Measurements from ENCODE around the gene BABAM2.

The BABAM2 gene

GRCh38 chr2:28276807-28277206, 386.3 kb downstream of the BABAM2 start:
- H2AFZ ChIP-seq (ENCODE audit: low read depth, low read length, severe bottlenecking) = no peak overlapping the region
- no peak overlapping the region for H3K27ac ChIP-seq (ENCODE audit: low read depth, low read length)
- no peak overlapping the region for H3K4me3 ChIP-seq (ENCODE audit: insufficient read depth, low read length, poor library complexity, severe bottlenecking)
- H3K27me3 ChIP-seq (ENCODE audit: low read length) = no peaks in the 10 kb centered on the region
- no peaks in the 10 kb centered on the region for H4K20me1 ChIP-seq (ENCODE audit: low read depth, low read length)
- no peaks in the 10 kb centered on the region for H3K9me2 ChIP-seq (replicated peaks; ENCODE audit: insufficient read depth, low read length)
- no peak overlapping the region for H3K9ac ChIP-seq (ENCODE audit: low read length)
- TF ChIP-seq CTCF (IDR thresholded peaks at IDR 0.05; ENCODE audit: insufficient read depth, low read length, poor library complexity, severe bottlenecking) (no peak), EZH2phosphoT487 (conservative IDR thresholded peaks at IDR 0.05; ENCODE audit: low read length) (no peak)
- H3K79me2 ChIP-seq (ENCODE audit: insufficient read depth, low read length) = no peaks in the 10 kb centered on the region
- H3F3A ChIP-seq (ENCODE audit: insufficient read depth) = no peaks in the 10 kb centered on the region
- no peaks in the 10 kb centered on the region for H3K36me3 ChIP-seq (ENCODE audit: low read length)
- H3K9me3 ChIP-seq (ENCODE audit: insufficient read depth, low read length) = no peaks in the 10 kb centered on the region
- H3K4me2 ChIP-seq (ENCODE audit: low read depth, low read length, poor library complexity, severe bottlenecking) = no peak overlapping the region

GRCh38 chr2:28277466-28277865, 386.9 kb downstream of the BABAM2 start:
- H3K4me3 ChIP-seq (ENCODE audit: insufficient read depth, low read length, poor library complexity, severe bottlenecking) = no peak overlapping the region
- H3K27me3 ChIP-seq (ENCODE audit: low read length) = no peaks in the 10 kb centered on the region
- H3F3A ChIP-seq (ENCODE audit: insufficient read depth) = no peaks in the 10 kb centered on the region
- no peaks in the 10 kb centered on the region for H3K9me3 ChIP-seq (ENCODE audit: insufficient read depth, low read length)
- no peak overlapping the region for H2AFZ ChIP-seq (ENCODE audit: low read depth, low read length, severe bottlenecking)
- H3K9ac ChIP-seq (ENCODE audit: low read length) = no peak overlapping the region
- TF ChIP-seq CTCF (IDR thresholded peaks at IDR 0.05; ENCODE audit: insufficient read depth, low read length, poor library complexity, severe bottlenecking) = no peak
- no peak for TF ChIP-seq EZH2phosphoT487 (conservative IDR thresholded peaks at IDR 0.05; ENCODE audit: low read length)
- H3K36me3 ChIP-seq (ENCODE audit: low read length) = no peaks in the 10 kb centered on the region
- no peak overlapping the region for H3K27ac ChIP-seq (ENCODE audit: low read depth, low read length)
- no peaks in the 10 kb centered on the region for H3K79me2 ChIP-seq (ENCODE audit: insufficient read depth, low read length)
- no peaks in the 10 kb centered on the region for H3K9me2 ChIP-seq (replicated peaks; ENCODE audit: insufficient read depth, low read length)
- no peaks in the 10 kb centered on the region for H4K20me1 ChIP-seq (ENCODE audit: low read depth, low read length)
- no peak overlapping the region for H3K4me2 ChIP-seq (ENCODE audit: low read depth, low read length, poor library complexity, severe bottlenecking)

GRCh38 chr2:28279371-28279770, 388.8 kb downstream of the BABAM2 start:
- TF ChIP-seq EZH2phosphoT487 (conservative IDR thresholded peaks at IDR 0.05; ENCODE audit: low read length) (no peak), CTCF (IDR thresholded peaks at IDR 0.05; ENCODE audit: insufficient read depth, low read length, poor library complexity, severe bottlenecking) (no peak)
- no peak overlapping the region for H3K27ac ChIP-seq (ENCODE audit: low read depth, low read length)
- H3K4me3 ChIP-seq (ENCODE audit: insufficient read depth, low read length, poor library complexity, severe bottlenecking) = no peak overlapping the region
- H3K9ac ChIP-seq (ENCODE audit: low read length) = no peak overlapping the region
- no peaks in the 10 kb centered on the region for H3K79me2 ChIP-seq (ENCODE audit: insufficient read depth, low read length)
- H2AFZ ChIP-seq (ENCODE audit: low read depth, low read length, severe bottlenecking) = no peak overlapping the region
- H3K4me2 ChIP-seq (ENCODE audit: low read depth, low read length, poor library complexity, severe bottlenecking) = no peak overlapping the region
- no peaks in the 10 kb centered on the region for H4K20me1 ChIP-seq (ENCODE audit: low read depth, low read length)
- no peaks in the 10 kb centered on the region for H3K36me3 ChIP-seq (ENCODE audit: low read length)
- H3K9me3 ChIP-seq (ENCODE audit: insufficient read depth, low read length) = no peaks in the 10 kb centered on the region
- no peaks in the 10 kb centered on the region for H3F3A ChIP-seq (ENCODE audit: insufficient read depth)
- H3K27me3 ChIP-seq (ENCODE audit: low read length) = no peaks in the 10 kb centered on the region
- H3K9me2 ChIP-seq (replicated peaks; ENCODE audit: insufficient read depth, low read length) = no peaks in the 10 kb centered on the region

Data from SU-DHL-6 (cell line).